ENCODE results near the gene ABLIM2. TPM values are rescaled to one million over a fixed set of nuclear protein-coding genes. Genes with fewer than 3 reads are reported as not detected.

The ABLIM2 gene
- polyA plus RNA-seq, 3 donors, result 0.21 TPM; not detected in 2

DNA sequence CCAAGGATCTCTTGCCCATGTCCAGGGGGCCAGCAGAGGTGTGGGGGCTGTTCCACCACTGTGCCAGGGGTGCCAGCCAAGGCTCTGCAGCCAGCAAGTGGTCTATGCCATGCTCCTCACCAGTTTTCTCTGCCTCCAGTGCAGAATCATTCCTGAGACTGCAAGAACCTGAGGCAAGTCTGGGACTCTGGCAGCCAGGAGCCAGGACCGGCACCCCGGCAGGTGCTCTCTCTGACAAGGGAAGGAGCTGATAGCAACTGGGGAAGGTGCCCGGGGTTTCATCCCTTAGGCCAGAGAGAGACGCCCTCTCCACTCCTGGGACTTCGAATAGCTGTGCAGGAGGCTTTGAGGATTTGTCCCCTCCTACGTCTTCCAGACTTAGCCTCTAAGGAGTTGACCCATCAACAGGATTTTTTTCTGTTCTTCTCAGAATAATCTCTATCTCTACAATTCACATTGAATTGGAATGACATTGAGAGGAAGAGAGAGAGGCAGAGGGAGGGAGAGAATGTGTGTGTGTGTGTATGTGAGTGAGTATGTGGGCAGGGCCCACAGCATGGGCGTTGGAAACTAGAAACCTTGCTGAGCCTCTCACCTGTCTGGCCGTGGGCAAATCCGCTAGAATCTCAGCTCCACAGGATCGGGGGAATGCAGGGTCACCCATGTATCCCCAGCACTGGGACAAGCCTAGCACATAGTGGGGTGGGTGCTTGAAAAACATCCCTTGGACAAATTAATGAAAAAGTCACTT lies 144.5 kb downstream of the ABLIM2 start:
- intact Hi-C loops (cut with micrococcal nuclease), result no loop called here
- H3K27ac ChIP-seq (ENCODE audit: low read depth in 1 of 2, low read length in 2 of 2), result no peak overlapping the region
- H3K27me3 Mint-ChIP-seq (ENCODE audit: low read depth in 3 of 3), result peaks cover 8 to 18% (median 15%) of the 10 kb centered on the region in 3 donors

DNA sequence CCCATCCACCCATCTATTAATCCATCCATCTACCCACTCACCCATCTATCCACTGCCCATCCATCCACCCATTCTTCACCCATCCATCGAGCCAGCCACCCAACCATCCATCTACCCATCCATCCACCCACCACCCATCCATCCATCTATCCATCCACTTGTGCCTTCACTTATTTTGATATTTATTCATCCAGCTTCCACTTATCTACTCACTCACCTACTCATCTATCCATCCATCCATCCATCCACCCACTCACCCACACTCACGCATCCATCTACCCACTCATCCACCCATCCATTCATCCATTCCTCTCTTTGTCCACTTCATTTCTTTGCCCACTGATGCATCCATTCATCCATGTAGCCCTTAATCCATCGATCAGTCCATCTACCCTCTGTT lies 146.1 kb downstream of the ABLIM2 start:
- H3K4me3 Mint-ChIP-seq, result no peak overlapping the region
- H3K9ac ChIP-seq (ENCODE audit: insufficient read depth, low read length, poor library complexity, severe bottlenecking), result no peak overlapping the region
- no peaks in the 10 kb centered on the region for H4K20me1 ChIP-seq (ENCODE audit: insufficient read depth, low read length)
- H3K36me3 ChIP-seq (replicated peaks in 1 of 2; ENCODE audit: control insufficient read depth in 1 of 2, insufficient read depth in 2 of 2, low read length in 2 of 2), result no peaks in the 10 kb centered on the region
- no peaks in the 10 kb centered on the region for H3K36me3 Mint-ChIP-seq
- H3K27ac ChIP-seq (ENCODE audit: low read depth in 1 of 2, low read length in 2 of 2), result no peak overlapping the region
- no peak overlapping the region for H3K4me2 ChIP-seq (replicated peaks; ENCODE audit: extremely low read depth, low read length, poor library complexity, severe bottlenecking)
- no peaks in the 10 kb centered on the region for H3K4me1 Mint-ChIP-seq
- no peaks in the 10 kb centered on the region for H3K9me3 ChIP-seq (replicated peaks in 1 of 2; ENCODE audit: control insufficient read depth in 1 of 2, insufficient read depth in 1 of 2, low read length in 2 of 2)
- H3K27me3 ChIP-seq (ENCODE audit: control insufficient read depth in 2 of 2, insufficient read depth in 2 of 2, low read length in 2 of 2), result no peaks in the 10 kb centered on the region
- no peak overlapping the region for H3K4me3 ChIP-seq (replicated peaks in 1 of 3; ENCODE audit: low read depth in 2 of 3, low read length in 3 of 3)
- TF ChIP-seq, protein P1, sequence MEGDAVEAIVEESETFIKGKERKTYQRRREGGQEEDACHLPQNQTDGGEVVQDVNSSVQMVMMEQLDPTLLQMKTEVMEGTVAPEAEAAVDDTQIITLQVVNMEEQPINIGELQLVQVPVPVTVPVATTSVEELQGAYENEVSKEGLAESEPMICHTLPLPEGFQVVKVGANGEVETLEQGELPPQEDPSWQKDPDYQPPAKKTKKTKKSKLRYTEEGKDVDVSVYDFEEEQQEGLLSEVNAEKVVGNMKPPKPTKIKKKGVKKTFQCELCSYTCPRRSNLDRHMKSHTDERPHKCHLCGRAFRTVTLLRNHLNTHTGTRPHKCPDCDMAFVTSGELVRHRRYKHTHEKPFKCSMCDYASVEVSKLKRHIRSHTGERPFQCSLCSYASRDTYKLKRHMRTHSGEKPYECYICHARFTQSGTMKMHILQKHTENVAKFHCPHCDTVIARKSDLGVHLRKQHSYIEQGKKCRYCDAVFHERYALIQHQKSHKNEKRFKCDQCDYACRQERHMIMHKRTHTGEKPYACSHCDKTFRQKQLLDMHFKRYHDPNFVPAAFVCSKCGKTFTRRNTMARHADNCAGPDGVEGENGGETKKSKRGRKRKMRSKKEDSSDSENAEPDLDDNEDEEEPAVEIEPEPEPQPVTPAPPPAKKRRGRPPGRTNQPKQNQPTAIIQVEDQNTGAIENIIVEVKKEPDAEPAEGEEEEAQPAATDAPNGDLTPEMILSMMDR (IDR thresholded peaks at IDR 0.05), result no peak
- no peak for DNase-seq
- no peaks in the 10 kb centered on the region for H3K79me2 ChIP-seq (ENCODE audit: insufficient read depth, low read length)
- H2AFZ ChIP-seq (ENCODE audit: insufficient read depth, low read depth, low read length, poor library complexity, severe bottlenecking), result no peak overlapping the region
- peaks cover 11 to 17% (median 12%) of the 10 kb centered on the region in 3 donors for H3K27me3 Mint-ChIP-seq (ENCODE audit: low read depth in 3 of 3)
- H3K4me1 ChIP-seq (ENCODE audit: control insufficient read depth in 1 of 2, insufficient read depth in 2 of 2, low read length in 2 of 2), result no peaks in the 10 kb centered on the region
- intact Hi-C loops (cut with micrococcal nuclease), result no loop called here
- H3K9me3 Mint-ChIP-seq, result no peaks in the 10 kb centered on the region
- WGBS (ENCODE audit: insufficient coverage), result 95% methylated on average over 2 of the region's 3 CpGs
- H3K27ac Mint-ChIP-seq, result no peak overlapping the region

More for the DNA sequence above, 144.5 kb downstream of the ABLIM2 start:
- no peaks in the 10 kb centered on the region for H3K4me1 Mint-ChIP-seq
- no peaks in the 10 kb centered on the region for H3K36me3 Mint-ChIP-seq
- H3K9ac ChIP-seq (ENCODE audit: insufficient read depth, low read length, poor library complexity, severe bottlenecking), result no peak overlapping the region
- WGBS (ENCODE audit: insufficient coverage), result 88% methylated on average over 3 of the region's 10 CpGs
- H3K36me3 ChIP-seq (replicated peaks in 1 of 2; ENCODE audit: control insufficient read depth in 1 of 2, insufficient read depth in 2 of 2, low read length in 2 of 2), result no peaks in the 10 kb centered on the region
- TF ChIP-seq, protein P1 (IDR thresholded peaks at IDR 0.05), result no peak
- H3K79me2 ChIP-seq (ENCODE audit: insufficient read depth, low read length), result no peaks in the 10 kb centered on the region
- no peak overlapping the region for H2AFZ ChIP-seq (ENCODE audit: insufficient read depth, low read depth, low read length, poor library complexity, severe bottlenecking)
- no peaks in the 10 kb centered on the region for H4K20me1 ChIP-seq (ENCODE audit: insufficient read depth, low read length)
- H3K4me3 ChIP-seq (replicated peaks in 1 of 3; ENCODE audit: low read depth in 2 of 3, low read length in 3 of 3), result no peak overlapping the region
- no peak for DNase-seq
- no peaks in the 10 kb centered on the region for H3K9me3 Mint-ChIP-seq
- H3K4me2 ChIP-seq (replicated peaks; ENCODE audit: extremely low read depth, low read length, poor library complexity, severe bottlenecking), result no peak overlapping the region
- H3K27ac Mint-ChIP-seq, result no peak overlapping the region
- no peaks in the 10 kb centered on the region for H3K4me1 ChIP-seq (ENCODE audit: control insufficient read depth in 1 of 2, insufficient read depth in 2 of 2, low read length in 2 of 2)
- H3K9me3 ChIP-seq (replicated peaks in 1 of 2; ENCODE audit: control insufficient read depth in 1 of 2, insufficient read depth in 1 of 2, low read length in 2 of 2), result no peaks in the 10 kb centered on the region
- no peaks in the 10 kb centered on the region for H3K27me3 ChIP-seq (ENCODE audit: control insufficient read depth in 2 of 2, insufficient read depth in 2 of 2, low read length in 2 of 2)
- no peak overlapping the region for H3K4me3 Mint-ChIP-seq
